Measurements from ENCODE around the gene PLCB3. TPM values are rescaled to one million over a fixed set of nuclear protein-coding genes. Genes with fewer than 3 reads are reported as not detected.
A peak's percentile ranks its signal among the peaks of the same experiment; 100 is the strongest.

PLCB3 gene
- total and polyA plus RNA-seq, 10 of the 15 experiments (the other 5 are each of a cell fraction or from before 2014, with no cell fraction given): 0.03 to 10.3 (median 3.3) TPM

DNA sequence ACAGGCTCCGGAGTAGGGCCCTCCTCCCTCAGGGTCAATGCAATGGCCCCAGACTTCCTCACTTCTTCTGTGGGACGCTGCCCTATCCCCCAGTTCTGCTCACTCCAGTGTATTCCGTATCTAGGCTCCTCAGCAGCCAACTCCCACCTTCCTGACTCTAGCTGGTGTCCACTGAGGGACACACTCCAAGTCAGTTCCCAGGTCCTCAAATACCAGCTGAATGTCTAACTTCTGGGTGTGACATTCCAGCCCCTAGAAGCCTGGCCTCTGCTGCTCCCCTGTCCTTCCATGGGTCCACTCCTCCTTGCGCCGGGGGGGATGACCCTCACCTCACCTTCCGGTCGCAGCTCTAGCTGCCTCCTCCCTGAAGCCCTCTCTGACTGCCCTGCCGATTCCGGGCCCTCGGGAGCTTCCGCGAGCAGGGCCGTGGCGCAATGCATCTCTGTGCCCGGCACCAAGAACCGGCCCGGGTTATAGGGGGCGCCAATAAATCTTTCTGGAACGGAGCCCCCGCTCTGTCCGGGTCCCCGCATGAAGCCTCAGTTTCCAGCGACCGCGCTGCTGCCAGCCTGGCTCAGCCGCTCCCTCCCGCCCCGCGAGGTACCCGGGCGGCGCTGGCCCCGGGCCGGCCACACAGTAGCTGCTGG lies 17.7 kb downstream of the PLCB3 start:
- ChIA-PET CTCF (interaction anchor here (0.7 to 5.7 kb wide), 10 partner anchors 9 to 87 kb away, joined by 3 to 147 read pairs (median 6); partner anchors contain the start of genes BAD, CATSPERZ, FERMT3 and GPR137), RAD21 (ENCODE audit: unreplicated experiment) (interaction anchor here (0.8 to 4.3 kb wide), 6 partner anchors 17 to 63 kb away, joined by 3 to 56 read pairs (median 4); partner anchors contain the start of genes FERMT3, PPP1R14B, PRDX5 and TRMT112), SMC1A (ENCODE audit: uncharacterized antibody, unreplicated experiment) (interaction anchor here (0.7 to 4.6 kb wide), 6 partner anchors 19 to 86 kb away, joined by 3 to 32 read pairs (median 3); partner anchors contain the start of genes FERMT3, NUDT22 and TRPT1), POLR2A (interaction anchor here (0.7 to 6.3 kb wide), 11 partner anchors 14 to 85 kb away, joined by 3 to 92 read pairs (median 5); partner anchors contain the start of genes BAD, CATSPERZ, ESRRA and FERMT3)
- Histone ChIP-seq H3K4me1 (ENCODE audit: control insufficient read depth, insufficient read depth, low read length) (peaks cover 12% of the 10 kb centered on the region), H2AFZ (ENCODE audit: control insufficient read depth, low read depth, low read length) (peak overlapping the region; percentile 46), H3K4me2 (ENCODE audit: control insufficient read depth, insufficient read depth) (peak overlapping the region; percentile 100), H3K4me3 (peak overlapping the region; percentile 88), H3K27me3 (replicated peaks in 1 of 2; ENCODE audit: control insufficient read depth in 2 of 2, insufficient read depth in 2 of 2, low read length in 1 of 2) (no peaks in the 10 kb centered on the region), H3K9ac (ENCODE audit: control insufficient read depth, insufficient read depth, low read length) (peak overlapping the region; percentile 97), H4K20me1 (ENCODE audit: control insufficient read depth, insufficient read depth) (no peaks in the 10 kb centered on the region), H3K36me3 (ENCODE audit: control insufficient read depth in 2 of 2, insufficient read depth in 2 of 2, low read length in 1 of 2) (no peaks in the 10 kb centered on the region; a peak in 2 of 4 replicates), H3K27ac (ENCODE audit: control insufficient read depth, insufficient read depth) (peak overlapping the region; percentile 81), H3K9me3 (replicated peaks; ENCODE audit: control insufficient read depth, insufficient read depth, low read length) (no peaks in the 10 kb centered on the region), H3K79me2 (ENCODE audit: control insufficient read depth, insufficient read depth, low read length) (peaks cover 19% of the 10 kb centered on the region)
- FAIRE-seq: peak; percentile 13
- no peak for DNase-seq (ENCODE audit: low read depth, low spot score)
- intact Hi-C loops (cut with micrococcal nuclease; ENCODE audit: unreplicated experiment) (loop anchor here (2.0 kb wide), 1 partner anchor 18 kb away; the partner anchor contains the start of gene PLCB3), in situ Hi-C loops (cut with MboI) (no loop called here)
- 2% methylated on average over 34 of the region's 34 CpGs for WGBS (ENCODE audit: insufficient coverage, insufficient replicate concordance, low lambda C conversion rate, missing lambda C conversion rate)
- BruUV-seq (replicated peaks): no TSS peak
- ATAC-seq: peak; percentile 59
- TF ChIP-seq CHD1 (IDR thresholded peaks at IDR 0.05; ENCODE audit: low read depth, low read length): no peak
- TF ChIP-seq NR2C2 (IDR thresholded peaks at IDR 0.05; ENCODE audit: borderline replicate concordance, control insufficient read depth, insufficient read length, low read depth): no peak
- TF ChIP-seq, protein P1, sequence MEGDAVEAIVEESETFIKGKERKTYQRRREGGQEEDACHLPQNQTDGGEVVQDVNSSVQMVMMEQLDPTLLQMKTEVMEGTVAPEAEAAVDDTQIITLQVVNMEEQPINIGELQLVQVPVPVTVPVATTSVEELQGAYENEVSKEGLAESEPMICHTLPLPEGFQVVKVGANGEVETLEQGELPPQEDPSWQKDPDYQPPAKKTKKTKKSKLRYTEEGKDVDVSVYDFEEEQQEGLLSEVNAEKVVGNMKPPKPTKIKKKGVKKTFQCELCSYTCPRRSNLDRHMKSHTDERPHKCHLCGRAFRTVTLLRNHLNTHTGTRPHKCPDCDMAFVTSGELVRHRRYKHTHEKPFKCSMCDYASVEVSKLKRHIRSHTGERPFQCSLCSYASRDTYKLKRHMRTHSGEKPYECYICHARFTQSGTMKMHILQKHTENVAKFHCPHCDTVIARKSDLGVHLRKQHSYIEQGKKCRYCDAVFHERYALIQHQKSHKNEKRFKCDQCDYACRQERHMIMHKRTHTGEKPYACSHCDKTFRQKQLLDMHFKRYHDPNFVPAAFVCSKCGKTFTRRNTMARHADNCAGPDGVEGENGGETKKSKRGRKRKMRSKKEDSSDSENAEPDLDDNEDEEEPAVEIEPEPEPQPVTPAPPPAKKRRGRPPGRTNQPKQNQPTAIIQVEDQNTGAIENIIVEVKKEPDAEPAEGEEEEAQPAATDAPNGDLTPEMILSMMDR (IDR thresholded peaks at IDR 0.05 in 2 of 3, conservative IDR thresholded peaks at IDR 0.05 in 1 of 3; ENCODE audit: control insufficient read depth in 2 of 3, extremely low read depth in 1 of 3, insufficient read depth in 1 of 3, low read depth in 3 of 3, low read length in 3 of 3): 0 out of 6 replicates have a peak, but pooled peaks of 2 of the 3 experiments have one; percentile 3 to 6
- no peak for TF ChIP-seq CHD4 (IDR thresholded peaks at IDR 0.05)
- TF ChIP-seq MTA2 (IDR thresholded peaks at IDR 0.05; ENCODE audit: low read depth): peak; percentile 20; the same call in 1 of the 2 replicates
- TF ChIP-seq, protein P2, sequence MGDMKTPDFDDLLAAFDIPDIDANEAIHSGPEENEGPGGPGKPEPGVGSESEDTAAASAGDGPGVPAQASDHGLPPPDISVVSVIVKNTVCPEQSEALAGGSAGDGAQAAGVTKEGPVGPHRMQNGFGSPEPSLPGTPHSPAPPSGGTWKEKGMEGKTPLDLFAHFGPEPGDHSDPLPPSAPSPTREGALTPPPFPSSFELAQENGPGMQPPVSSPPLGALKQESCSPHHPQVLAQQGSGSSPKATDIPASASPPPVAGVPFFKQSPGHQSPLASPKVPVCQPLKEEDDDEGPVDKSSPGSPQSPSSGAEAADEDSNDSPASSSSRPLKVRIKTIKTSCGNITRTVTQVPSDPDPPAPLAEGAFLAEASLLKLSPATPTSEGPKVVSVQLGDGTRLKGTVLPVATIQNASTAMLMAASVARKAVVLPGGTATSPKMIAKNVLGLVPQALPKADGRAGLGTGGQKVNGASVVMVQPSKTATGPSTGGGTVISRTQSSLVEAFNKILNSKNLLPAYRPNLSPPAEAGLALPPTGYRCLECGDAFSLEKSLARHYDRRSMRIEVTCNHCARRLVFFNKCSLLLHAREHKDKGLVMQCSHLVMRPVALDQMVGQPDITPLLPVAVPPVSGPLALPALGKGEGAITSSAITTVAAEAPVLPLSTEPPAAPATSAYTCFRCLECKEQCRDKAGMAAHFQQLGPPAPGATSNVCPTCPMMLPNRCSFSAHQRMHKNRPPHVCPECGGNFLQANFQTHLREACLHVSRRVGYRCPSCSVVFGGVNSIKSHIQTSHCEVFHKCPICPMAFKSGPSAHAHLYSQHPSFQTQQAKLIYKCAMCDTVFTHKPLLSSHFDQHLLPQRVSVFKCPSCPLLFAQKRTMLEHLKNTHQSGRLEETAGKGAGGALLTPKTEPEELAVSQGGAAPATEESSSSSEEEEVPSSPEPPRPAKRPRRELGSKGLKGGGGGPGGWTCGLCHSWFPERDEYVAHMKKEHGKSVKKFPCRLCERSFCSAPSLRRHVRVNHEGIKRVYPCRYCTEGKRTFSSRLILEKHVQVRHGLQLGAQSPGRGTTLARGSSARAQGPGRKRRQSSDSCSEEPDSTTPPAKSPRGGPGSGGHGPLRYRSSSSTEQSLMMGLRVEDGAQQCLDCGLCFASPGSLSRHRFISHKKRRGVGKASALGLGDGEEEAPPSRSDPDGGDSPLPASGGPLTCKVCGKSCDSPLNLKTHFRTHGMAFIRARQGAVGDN (IDR thresholded peaks at IDR 0.05): no peak
- TF ChIP-seq SMC3 (IDR thresholded peaks at IDR 0.05; ENCODE audit: borderline replicate concordance, low read length): no peak
- TF ChIP-seq IKZF1 (conservative IDR thresholded peaks at IDR 0.05): peak; percentile 11; the same call in 1 of the 2 replicates
- TF ChIP-seq, protein P3, sequence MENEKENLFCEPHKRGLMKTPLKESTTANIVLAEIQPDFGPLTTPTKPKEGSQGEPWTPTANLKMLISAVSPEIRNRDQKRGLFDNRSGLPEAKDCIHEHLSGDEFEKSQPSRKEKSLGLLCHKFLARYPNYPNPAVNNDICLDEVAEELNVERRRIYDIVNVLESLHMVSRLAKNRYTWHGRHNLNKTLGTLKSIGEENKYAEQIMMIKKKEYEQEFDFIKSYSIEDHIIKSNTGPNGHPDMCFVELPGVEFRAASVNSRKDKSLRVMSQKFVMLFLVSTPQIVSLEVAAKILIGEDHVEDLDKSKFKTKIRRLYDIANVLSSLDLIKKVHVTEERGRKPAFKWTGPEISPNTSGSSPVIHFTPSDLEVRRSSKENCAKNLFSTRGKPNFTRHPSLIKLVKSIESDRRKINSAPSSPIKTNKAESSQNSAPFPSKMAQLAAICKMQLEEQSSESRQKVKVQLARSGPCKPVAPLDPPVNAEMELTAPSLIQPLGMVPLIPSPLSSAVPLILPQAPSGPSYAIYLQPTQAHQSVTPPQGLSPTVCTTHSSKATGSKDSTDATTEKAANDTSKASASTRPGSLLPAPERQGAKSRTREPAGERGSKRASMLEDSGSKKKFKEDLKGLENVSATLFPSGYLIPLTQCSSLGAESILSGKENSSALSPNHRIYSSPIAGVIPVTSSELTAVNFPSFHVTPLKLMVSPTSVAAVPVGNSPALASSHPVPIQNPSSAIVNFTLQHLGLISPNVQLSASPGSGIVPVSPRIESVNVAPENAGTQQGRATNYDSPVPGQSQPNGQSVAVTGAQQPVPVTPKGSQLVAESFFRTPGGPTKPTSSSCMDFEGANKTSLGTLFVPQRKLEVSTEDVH (IDR thresholded peaks at IDR 0.05; ENCODE audit: low read depth, partially characterized antibody): no peak
- TF ChIP-seq, protein P4, sequence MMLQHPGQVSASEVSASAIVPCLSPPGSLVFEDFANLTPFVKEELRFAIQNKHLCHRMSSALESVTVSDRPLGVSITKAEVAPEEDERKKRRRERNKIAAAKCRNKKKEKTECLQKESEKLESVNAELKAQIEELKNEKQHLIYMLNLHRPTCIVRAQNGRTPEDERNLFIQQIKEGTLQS (IDR thresholded peaks at IDR 0.05; ENCODE audit: borderline replicate concordance, extremely low read depth, low read depth, low read length): no peak
- no peak for TF ChIP-seq NFIC (IDR thresholded peaks at IDR 0.05; ENCODE audit: low read depth, low read length)
- peak; percentile 4 for TF ChIP-seq SIX5 (IDR thresholded peaks at IDR 0.05; ENCODE audit: low read depth, low read length, severe bottlenecking)
